ENCODE data around the gene ATP6V1E1. TPM values are rescaled to one million over a fixed set of nuclear protein-coding genes. Genes with fewer than 3 reads are reported as not detected.
A peak's percentile ranks its signal among the peaks of the same experiment; 100 is the strongest.

ATP6V1E1 gene
- total and polyA plus RNA-seq, 2 donors (not counting 1 experiment from before 2014, with no cell fraction given): 51.3 to 82.6 TPM

DNA sequence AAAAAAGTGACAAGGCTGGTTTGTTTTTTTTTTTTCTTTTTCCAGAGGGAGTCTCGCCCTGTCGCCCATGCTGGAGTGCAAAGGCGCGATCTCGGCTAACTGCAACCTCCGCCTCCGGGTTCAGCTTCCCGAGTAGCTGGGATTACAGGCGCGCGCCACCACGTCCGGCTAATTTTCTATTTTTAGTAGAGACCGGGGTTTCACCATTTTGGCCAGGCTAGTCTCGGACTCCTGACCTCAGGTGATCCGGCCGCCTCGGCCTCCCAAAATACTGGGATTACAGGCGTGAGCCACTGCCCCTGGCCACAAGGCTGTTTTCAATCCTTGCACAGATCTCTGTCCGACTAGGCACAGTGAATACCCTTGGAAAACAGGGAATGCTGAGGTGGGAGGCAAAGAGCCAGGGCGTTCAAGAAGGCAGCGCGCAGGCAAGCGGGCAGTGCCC is 566 bp downstream of the ATP6V1E1 start:
- Histone ChIP-seq H3K79me2 (ENCODE audit: control insufficient read depth, insufficient read depth, low read length) (peaks cover 62% of the 10 kb centered on the region), H4K20me1 (ENCODE audit: control insufficient read depth, insufficient read depth, low read length, poor library complexity, severe bottlenecking) (peaks cover 8% of the 10 kb centered on the region), H3K4me1 (ENCODE audit: control insufficient read depth in 2 of 2, insufficient read depth in 2 of 2, low read length in 2 of 2) (peaks cover 16 to 21% of the 10 kb centered on the region in 2 donors), H3K4me2 (replicated peaks; ENCODE audit: low read depth, low read length, poor library complexity, severe bottlenecking) (peak overlapping the region; percentile 78), H3K27ac (ENCODE audit: low read length in 2 of 2) (peak overlapping the region; percentile 86 to 97), H3K36me3 (replicated peaks in 1 of 2; ENCODE audit: control extremely low read depth in 1 of 2, control insufficient read depth in 1 of 2, extremely low read depth in 1 of 2, insufficient read depth in 2 of 2, low read length in 1 of 2) (peaks cover 3 to 10% of the 10 kb centered on the region in 2 experiments), H3K27me3 (replicated peaks in 1 of 4; ENCODE audit: control extremely low read depth in 1 of 4, control insufficient read depth in 3 of 4, insufficient read depth in 4 of 4, low read length in 3 of 4) (no peaks in the 10 kb centered on the region), H3K9ac (ENCODE audit: low read length) (peak overlapping the region; percentile 99), H3K9me3 (ENCODE audit: control extremely low read depth in 1 of 3, control insufficient read depth in 2 of 3, insufficient read depth in 1 of 3, low read length in 2 of 3) (no peaks in the 10 kb centered on the region), H3K4me3 (ENCODE audit: control extremely low read depth in 1 of 5, extremely low read depth in 1 of 5, insufficient read depth in 1 of 5, low read depth in 2 of 5, low read length in 4 of 5) (peak overlapping the region; percentile 93 to 98 (median 96)), H2AFZ (ENCODE audit: insufficient read depth, low read depth, low read length, poor library complexity, severe bottlenecking) (peak overlapping the region; percentile 84)
- WGBS (ENCODE audit: insufficient coverage): 14% methylated on average over 24 of the region's 24 CpGs
- no peaks in the 10 kb centered on the region for H3K27me3 Mint-ChIP-seq
- no peak for TF ChIP-seq EZH2 (IDR thresholded peaks at IDR 0.05; ENCODE audit: borderline replicate concordance, insufficient read depth, low read depth, low read length, poor library complexity, severe bottlenecking)
- TF ChIP-seq, protein P1, sequence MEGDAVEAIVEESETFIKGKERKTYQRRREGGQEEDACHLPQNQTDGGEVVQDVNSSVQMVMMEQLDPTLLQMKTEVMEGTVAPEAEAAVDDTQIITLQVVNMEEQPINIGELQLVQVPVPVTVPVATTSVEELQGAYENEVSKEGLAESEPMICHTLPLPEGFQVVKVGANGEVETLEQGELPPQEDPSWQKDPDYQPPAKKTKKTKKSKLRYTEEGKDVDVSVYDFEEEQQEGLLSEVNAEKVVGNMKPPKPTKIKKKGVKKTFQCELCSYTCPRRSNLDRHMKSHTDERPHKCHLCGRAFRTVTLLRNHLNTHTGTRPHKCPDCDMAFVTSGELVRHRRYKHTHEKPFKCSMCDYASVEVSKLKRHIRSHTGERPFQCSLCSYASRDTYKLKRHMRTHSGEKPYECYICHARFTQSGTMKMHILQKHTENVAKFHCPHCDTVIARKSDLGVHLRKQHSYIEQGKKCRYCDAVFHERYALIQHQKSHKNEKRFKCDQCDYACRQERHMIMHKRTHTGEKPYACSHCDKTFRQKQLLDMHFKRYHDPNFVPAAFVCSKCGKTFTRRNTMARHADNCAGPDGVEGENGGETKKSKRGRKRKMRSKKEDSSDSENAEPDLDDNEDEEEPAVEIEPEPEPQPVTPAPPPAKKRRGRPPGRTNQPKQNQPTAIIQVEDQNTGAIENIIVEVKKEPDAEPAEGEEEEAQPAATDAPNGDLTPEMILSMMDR (IDR thresholded peaks at IDR 0.05): no peak
- H3K27ac Mint-ChIP-seq: peak overlapping the region; percentile 98
- H3K4me3 Mint-ChIP-seq: peak overlapping the region; percentile 96
- DNase-seq: no peak
- ChIA-PET CTCF (interaction anchor here (0.7 kb wide), 1 partner anchor 123 kb away, joined by 3 read pairs; no protein-coding TSS in a partner anchor), POLR2A (interaction anchor here (0.7 to 1.5 kb wide), 3 partner anchors 11 to 45 kb away, joined by 3 to 6 read pairs (median 3); partner anchors contain the start of gene BCL2L13)
- intact Hi-C loops (cut with micrococcal nuclease): loop anchor here (1.0 to 10.0 kb wide), 5 partner anchors 10 to 543 kb away; partner anchors contain the start of genes BCL2L13, HDHD5 and IL17RA
- H3K4me1 Mint-ChIP-seq: peaks cover 27% of the 10 kb centered on the region
- no peak for ATAC-seq (ENCODE audit: low read depth)
- H3K9me3 Mint-ChIP-seq (ENCODE audit: insufficient read depth): no peaks in the 10 kb centered on the region

DNA sequence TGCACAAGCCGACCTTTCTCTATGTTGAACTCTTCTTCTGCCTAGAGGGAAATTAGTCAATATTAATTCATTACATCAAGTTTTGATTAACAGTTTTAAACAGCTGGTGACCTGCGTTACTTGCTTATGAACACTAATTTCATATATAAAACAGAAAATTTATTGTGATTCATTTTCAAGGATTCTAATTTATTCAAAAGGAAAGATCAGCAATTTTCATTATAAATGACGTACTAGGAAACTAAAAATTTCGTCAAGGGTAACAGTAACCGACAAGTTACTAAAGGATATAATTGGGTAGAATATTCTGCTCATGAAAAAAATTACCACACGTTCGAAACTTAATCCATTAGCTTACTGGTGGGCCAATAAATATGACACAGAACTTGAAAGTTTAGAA is 15.3 kb downstream of the ATP6V1E1 start:
- H4K20me1 ChIP-seq (ENCODE audit: control insufficient read depth, insufficient read depth, low read length, poor library complexity, severe bottlenecking): peaks cover 50% of the 10 kb centered on the region
- peaks cover 1% of the 10 kb centered on the region for H3K4me1 Mint-ChIP-seq
- ATAC-seq (ENCODE audit: low read depth) (no peak), DNase-seq (no peak)
- H3K9me3 ChIP-seq (ENCODE audit: control extremely low read depth in 1 of 3, control insufficient read depth in 2 of 3, insufficient read depth in 1 of 3, low read length in 2 of 3): no peaks in the 10 kb centered on the region
- intact Hi-C loops (cut with micrococcal nuclease): no loop called here
- peaks cover 2 to 45% of the 10 kb centered on the region in 2 experiments for H3K36me3 ChIP-seq (replicated peaks in 1 of 2; ENCODE audit: control extremely low read depth in 1 of 2, control insufficient read depth in 1 of 2, extremely low read depth in 1 of 2, insufficient read depth in 2 of 2, low read length in 1 of 2)
- no peak overlapping the region for H3K9ac ChIP-seq (ENCODE audit: low read length)
- H3K4me2 ChIP-seq (replicated peaks; ENCODE audit: low read depth, low read length, poor library complexity, severe bottlenecking): no peak overlapping the region
- H3K79me2 ChIP-seq (ENCODE audit: control insufficient read depth, insufficient read depth, low read length): peaks cover 45% of the 10 kb centered on the region
- no peak overlapping the region for H3K4me3 Mint-ChIP-seq
- TF ChIP-seq EZH2 (IDR thresholded peaks at IDR 0.05; ENCODE audit: borderline replicate concordance, insufficient read depth, low read depth, low read length, poor library complexity, severe bottlenecking): no peak
- TF ChIP-seq, protein P1 (IDR thresholded peaks at IDR 0.05): no peak
- H3K27me3 Mint-ChIP-seq: no peaks in the 10 kb centered on the region
- no peak overlapping the region for H3K4me3 ChIP-seq (ENCODE audit: control extremely low read depth in 1 of 5, extremely low read depth in 1 of 5, insufficient read depth in 1 of 5, low read depth in 2 of 5, low read length in 4 of 5)
- H2AFZ ChIP-seq (ENCODE audit: insufficient read depth, low read depth, low read length, poor library complexity, severe bottlenecking): no peak overlapping the region
- CTCF ChIA-PET: no interaction called here
- H3K4me1 ChIP-seq (ENCODE audit: control insufficient read depth in 2 of 2, insufficient read depth in 2 of 2, low read length in 2 of 2): no peaks in the 10 kb centered on the region
- H3K27ac ChIP-seq (ENCODE audit: low read length in 2 of 2): no peak overlapping the region
- H3K27ac Mint-ChIP-seq: no peak overlapping the region
- POLR2A ChIA-PET: no interaction called here
- 100% methylated on average over 1 of the region's 7 CpGs for WGBS (ENCODE audit: insufficient coverage)
- no peaks in the 10 kb centered on the region for H3K27me3 ChIP-seq (replicated peaks in 1 of 4; ENCODE audit: control extremely low read depth in 1 of 4, control insufficient read depth in 3 of 4, insufficient read depth in 4 of 4, low read length in 3 of 4)
- no peaks in the 10 kb centered on the region for H3K9me3 Mint-ChIP-seq (ENCODE audit: insufficient read depth)
